HuH-7 (cell line): ENCODE measurements around the gene DHRS12.
A peak's percentile ranks its signal among the peaks of the same experiment; 100 is the strongest.

Experiments used
- DNase-seq: peaks from one replicate; pipeline ENCODE4 v3.0.0; 2011; ENCODE audit warnings: low spot score

The DHRS12 gene

DNA sequence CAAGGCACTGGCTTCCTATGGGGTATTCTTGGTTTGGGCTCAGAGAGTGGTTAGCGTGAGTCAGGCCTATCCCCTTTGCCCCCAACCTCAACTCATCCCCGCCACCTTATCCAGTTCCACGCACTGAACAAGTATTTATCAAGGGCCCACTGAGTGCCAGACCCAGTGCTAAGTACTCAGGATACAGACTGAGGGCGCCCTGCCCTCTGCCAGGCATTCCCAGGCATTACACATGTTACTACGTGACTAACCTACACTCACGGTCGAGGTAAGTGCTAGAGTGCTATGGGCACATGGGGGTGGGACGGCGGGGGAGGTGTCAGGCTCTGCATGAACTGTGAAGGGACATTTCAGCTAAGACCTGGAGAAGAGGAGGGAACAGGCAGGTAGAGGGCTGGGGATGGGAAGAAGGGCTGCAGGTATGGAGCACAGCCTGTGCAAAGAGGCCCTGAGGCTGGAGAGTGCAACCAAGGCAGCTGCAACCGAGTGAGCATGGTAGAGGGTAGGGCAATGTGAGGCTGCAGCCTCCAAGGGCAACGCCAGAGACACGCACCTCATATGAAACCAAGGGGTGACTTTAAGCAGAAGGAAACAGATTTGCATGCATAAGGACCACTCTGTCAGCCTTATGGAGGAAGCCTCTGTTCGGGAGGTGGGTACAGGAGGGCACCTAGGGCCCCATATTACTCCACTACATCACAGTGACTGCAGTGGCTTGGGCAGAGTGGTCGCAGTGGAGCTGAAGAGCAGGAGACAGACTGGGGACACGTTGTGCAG lies 22.5 kb downstream of the DHRS12 start:
- DNase-seq, result peak; percentile 31

- no peak for DNase-seq
Observed at GRCh38 chr13:51780099-51780498, 23.9 kb downstream of the DHRS12 start.

DNA sequence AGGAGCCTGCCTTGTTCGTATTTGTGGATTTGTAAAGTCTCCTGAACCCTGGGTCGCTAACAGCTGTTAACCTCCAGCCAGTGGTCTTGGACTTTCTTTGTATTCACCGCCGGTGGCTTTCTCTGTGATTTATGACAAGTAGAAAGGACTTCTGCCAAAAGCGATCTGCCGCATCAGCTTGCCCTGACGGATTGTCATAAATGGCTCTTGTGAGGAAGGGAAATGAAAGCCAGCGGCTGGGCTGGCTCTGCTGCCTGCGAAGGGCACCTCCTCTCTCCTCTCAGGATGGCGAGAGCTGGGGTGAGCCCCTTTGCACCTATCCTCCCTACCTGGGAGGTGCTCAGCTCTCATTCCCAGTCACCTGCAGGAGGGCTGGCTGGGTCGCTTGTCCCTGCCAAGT lies 25.6 kb downstream of the DHRS12 start:
- no peak for DNase-seq

DNA sequence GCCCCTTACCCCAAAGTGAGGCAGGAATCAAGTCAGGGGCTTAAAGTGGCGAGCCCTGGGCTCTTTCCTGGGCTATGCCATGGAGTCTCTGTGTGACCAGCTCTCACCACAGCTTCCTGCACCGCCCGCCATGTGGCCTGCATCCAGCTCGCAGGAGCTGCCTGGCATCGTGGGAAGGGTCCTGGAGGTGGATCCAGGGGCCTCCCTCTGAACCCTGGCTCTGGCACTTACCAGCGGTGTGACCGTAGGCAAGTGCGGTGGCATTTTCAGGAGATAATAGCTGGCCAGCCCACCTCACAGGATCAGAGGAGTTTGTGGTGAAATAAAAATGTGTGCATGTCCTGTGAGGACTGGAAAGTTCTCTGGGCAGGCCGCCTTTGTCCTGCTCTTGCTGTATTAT lies 26.0 kb downstream of the DHRS12 start:
- no peak for DNase-seq

GRCh38 chr13:51776179-51776578 lies 27.8 kb downstream of the DHRS12 start:
- no peak for DNase-seq

DNA sequence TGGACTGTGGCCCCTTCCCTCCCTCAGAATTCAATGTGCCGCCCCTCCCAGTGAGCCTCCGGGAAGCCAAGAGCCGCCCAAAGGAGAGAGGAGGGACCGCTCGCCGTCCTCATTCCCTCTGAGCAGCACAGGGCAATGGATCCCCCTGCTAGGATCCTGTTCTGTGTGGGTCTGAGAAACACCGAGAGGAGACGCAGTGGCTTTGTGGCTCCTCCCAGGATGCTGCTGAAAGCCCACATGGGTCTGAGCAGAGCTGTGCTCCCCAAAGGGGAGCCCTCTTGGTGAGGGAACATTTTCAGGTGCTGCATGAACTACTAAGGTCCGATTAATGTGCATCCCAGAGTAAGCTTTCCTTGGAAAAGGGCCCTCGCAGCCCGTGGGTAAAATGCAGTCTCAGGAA lies 30.4 kb downstream of the DHRS12 start:
- DNase-seq, result no peak

- no peak for DNase-seq
Observed at GRCh38 chr13:51772781-51773180, 31.2 kb downstream of the DHRS12 start.

GRCh38 chr13:51772105-51772455 lies 31.9 kb downstream of the DHRS12 start:
- no peak for DNase-seq

DNA sequence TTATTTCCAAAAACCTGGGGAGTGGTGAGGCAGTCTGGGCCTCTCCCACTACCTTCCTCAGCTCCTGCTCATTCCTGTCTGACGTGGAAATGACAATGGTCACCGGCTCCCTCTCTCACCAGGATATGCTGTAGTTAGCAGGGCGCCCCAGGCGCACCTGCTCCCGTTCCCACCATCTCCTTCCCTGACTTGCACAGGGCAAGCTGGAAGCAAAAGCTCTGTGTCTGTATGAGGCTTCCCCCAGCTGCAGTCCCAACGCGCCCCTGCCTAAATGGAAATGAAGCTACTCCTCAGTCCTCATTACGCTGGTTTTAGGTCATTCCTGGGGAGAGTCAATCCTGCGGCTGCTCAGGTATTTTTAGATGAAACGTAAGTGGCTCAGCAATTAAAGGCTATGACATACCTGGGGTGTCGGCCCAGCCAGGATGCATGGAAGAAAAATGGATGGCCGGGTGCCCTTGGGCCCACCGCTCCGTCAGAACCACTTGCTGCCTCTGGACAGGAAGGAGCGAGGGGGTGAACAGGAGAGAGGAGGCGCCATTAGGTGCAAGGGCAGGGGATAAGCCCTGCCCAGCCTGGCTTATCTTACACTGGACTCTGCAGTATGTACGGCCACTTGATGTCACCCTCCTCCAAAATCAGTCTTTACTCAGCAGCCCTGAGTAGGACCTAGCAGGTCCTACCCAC lies 32.4 kb downstream of the DHRS12 start:
- DNase-seq, result no peak

DNA sequence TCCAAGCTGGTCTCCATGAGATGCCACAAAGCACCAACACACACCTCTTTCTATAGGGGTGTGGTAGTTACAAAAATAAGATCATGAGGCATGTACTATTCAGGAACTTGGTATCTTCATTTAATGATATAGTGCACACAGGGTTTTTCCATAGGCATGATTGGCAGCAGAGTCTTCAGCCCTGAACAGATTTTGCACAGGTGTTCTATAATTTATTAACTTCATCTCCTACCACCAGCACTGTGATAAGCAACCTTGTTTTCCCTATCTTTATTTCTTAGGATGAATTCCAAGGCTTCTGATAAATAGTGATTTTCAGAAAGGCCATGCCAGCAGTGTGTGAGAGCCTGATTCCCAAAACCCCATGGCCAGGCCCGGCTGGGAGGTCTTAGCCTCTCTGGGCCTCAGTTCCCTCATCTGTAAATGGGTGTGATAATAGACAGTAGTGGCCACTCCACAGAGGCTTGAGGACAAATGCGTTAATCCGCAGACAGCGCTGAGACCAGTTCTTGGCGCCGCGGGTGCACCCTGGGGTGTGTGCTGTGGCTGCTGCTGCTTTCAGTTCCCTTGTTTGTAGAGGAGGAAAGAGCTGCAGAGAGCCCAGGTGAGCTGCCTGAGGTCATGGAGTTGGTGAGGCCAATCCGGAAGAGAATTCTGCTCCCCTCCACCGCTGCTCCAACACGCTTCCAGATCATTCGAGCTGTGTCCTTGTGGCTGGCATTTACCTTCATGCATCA lies 33.1 kb downstream of the DHRS12 start:
- no peak for DNase-seq

DNA sequence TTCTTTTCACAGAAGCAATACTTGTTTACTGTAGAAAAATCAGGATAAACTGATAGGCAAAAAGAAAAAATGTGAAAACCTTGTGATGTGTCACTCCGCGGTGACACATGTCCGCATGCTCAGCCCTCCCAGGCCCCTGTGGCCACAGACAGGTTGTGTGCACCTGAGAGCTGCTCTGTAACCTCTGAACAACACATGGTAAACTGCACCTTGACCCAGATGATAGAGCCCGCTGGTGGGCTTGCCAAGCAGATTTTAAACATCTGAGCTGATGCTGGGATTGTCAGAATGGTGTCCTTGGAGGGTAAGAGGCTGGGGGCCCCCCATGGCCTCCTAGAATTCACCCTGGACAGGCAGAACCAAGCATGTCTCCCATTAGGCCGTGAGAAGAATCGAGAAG lies 33.8 kb downstream of the DHRS12 start:
- DNase-seq, result no peak

DNA sequence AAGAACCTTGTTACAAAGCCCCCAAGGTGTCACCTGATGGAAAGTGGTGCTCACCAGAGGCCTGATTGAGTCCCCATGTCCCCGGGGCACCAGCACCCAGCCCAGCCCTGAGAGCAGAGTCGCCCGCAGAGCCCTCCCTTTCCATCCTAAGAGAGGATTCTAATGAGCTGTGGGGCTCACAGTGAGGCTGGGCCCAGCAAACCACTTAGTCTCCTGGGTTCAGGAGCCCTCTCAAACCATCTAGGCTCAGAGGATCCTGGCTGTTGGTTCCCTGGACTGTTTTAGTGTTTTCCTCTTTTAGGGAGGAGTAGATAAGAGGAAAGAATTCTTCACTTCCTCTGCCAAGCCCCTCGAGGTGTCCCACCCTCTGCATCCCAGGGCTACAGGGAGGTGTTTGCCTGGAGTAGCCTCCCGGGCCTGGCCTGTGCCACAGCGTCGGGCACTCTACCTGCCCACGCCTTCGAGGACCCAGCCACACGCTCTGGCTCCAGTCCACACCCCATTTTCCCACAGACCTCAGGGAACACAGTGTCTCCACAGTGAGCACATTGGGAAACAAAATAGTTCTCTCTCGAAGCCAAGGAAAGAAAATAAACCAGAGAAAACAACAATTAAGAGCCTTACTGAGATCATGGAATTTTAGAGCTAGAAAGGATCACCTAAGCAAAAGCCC lies 34.4 kb downstream of the DHRS12 start:
- no peak for DNase-seq

GRCh38 chr13:51768976-51769375 lies 35.0 kb downstream of the DHRS12 start:
- DNase-seq, result no peak

DNA sequence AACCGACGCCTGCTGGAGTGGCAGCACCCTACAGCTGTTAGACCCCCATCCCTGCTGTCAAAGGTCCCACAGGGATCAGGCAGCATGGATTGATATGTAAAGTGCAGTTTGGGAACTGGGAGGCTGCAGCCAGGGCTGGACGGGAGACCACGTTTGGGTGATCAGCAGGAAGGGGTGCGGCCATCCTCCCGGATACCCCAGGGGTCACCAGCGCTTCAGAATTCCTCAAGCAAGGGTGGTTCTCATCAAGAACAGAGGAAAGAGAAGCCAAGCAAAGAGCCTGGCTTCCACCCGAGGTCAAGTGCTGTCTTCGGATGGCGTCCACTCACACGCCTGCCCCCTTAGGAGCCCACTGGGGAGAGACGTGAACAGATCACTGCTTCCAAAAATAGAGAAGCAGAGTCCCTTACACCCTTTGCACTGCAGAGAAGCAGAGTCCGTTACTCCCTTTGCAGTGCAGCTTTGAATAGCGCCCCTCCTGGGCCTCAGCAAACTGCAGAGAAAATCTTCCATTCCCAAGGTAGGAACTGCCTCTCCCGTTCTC lies 35.5 kb downstream of the DHRS12 start:
- DNase-seq, result peak; percentile 17

- DNase-seq, result no peak
Observed at GRCh38 chr13:51767100-51767499, 36.9 kb downstream of the DHRS12 start.

DNA sequence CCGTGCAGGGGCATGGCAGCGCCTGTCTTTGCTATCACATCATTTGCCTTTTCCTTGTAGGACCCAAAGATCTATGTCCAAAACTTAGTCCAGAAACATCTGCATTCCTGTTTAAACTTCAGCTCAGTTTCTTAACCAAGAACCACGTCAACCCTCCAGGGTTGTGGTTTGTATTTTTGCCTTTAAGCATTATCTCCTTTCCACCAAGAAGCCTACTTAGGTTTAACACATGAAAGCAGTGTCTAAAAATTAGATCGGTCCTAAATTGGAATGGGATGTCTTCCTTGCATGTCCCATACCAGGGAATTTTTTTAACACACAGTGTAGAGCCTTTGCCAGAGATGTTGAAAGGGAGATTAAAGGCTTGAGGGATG lies 38.8 kb downstream of the DHRS12 start:
- DNase-seq, result no peak

DNA sequence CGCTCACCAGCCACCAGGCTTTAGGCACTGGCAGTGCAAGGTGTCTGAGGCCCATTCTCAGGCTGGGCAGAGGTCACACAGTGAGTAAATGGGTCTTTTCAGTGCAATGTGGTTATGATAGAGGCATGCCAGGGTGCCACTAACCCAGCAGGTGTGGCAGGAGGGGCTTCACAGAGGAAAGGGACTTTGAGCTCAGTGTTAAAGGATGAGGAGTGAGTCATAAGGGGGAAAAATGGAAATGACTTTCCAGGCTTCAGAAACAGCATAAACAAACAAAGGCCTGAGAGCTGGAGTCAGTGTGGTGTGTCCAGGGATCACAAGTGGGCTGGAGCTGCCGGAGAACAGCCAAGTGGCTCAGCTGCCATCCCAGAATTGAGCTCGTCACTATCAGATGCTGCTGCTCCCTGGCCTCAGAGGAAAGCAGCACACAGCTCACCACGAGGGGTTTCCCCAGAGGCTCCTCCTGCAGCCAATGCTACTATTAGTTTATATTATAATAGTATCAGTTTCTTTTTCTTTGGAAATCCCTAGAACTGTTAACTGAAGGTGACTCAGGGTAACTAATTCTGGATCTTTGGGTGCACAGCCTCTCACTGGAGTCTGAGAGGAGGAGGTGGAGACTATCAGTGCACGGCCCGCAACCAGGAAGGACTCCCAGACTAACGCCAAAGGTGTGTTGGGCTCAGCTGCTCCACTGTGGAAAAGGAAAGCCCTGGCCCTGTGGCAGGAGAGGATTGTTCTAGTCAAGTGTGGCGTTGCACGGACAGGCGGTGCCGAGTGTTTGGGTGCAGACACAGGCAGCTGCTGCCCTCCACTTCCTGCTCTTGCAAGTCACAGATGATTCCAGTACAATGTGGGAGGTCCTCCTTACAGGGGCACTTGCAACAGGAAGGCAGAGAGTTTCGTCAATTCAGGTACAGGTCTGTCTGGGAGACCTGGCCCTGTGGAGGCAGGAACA lies 39.5 kb downstream of the DHRS12 start:
- DNase-seq, result peak; percentile 19

DNA sequence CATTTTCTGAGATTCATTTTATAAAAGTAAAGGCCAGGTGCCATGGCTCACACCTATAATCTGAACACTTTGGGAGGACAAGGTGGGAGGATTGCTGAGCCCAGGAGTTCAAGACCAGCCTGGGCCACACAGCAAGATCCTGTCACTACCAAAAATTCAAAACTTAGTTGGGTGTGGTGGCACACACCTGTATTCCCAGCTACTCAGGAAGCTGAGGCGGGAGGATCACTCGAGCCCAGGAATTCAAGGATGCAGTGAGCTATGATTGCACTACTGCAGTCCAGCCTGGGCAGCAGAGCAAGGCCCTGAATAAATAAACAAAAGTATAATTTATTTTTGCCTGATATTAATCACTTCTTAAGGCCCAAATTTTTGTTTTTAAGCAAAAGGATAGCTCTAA lies 40.5 kb downstream of the DHRS12 start:
- no peak for DNase-seq

- DNase-seq, result no peak
Observed at GRCh38 chr13:51761643-51762350, 42.2 kb downstream of the DHRS12 start.

DNA sequence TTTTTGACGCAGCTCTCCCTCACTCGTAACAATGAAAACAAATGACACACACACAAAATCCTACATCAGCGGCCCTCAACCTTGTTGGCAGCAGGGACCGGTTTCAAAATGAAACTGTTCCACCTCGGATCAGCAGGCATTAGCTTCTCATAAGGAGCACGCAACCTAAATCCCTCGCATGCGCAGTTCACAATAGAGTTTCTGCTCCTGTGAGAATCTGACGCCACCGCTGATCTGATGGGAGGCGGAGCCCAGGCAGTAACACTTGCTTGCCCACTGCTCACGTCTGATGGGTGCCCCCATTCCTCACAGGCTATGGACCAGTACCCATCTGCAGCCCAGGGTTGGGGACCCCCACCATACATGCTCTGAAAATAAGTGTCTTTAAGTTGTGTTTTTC lies 43.4 kb downstream of the DHRS12 start:
- no peak for DNase-seq

- no peak for DNase-seq
Observed at GRCh38 chr13:51759240-51759639, 44.7 kb downstream of the DHRS12 start.
